GM19025 (cell line): Measurements from ENCODE around the gene SCFD1.
"Not testable (repeated sequence)": the region's sequence is repeated elsewhere in the genome, so short reads cannot be mapped to it uniquely, and the experiment has no call there.

Experiments used
- ATAC-seq: cut with Tn5 transposase; IDR thresholded peaks from one replicate; pipeline ENCODE4 v1.9.1; 2021; ENCODE audit warnings: mild to moderate bottlenecking, low read depth, moderate library complexity; ENCODE audit not compliant: unreplicated experiment

The SCFD1 gene

GRCh38 chr14:30658645-30659044, 36.5 kb downstream of the SCFD1 start:
- ATAC-seq, result no peak

GRCh38 chr14:30669594-30669993, 47.5 kb downstream of the SCFD1 start:
- ATAC-seq, result no peak

- no peak for ATAC-seq
Observed at GRCh38 chr14:30673071-30673470, 51.0 kb downstream of the SCFD1 start.

GRCh38 chr14:30678926-30679431, 56.9 kb downstream of the SCFD1 start:
- no peak for ATAC-seq

GRCh38 chr14:30680036-30680435, 57.9 kb downstream of the SCFD1 start:
- no peak for ATAC-seq

GRCh38 chr14:30680776-30681175, 58.7 kb downstream of the SCFD1 start:
- not testable (repeated sequence) for ATAC-seq

- ATAC-seq, result no peak
Observed at GRCh38 chr14:30681752-30682355, 59.7 kb downstream of the SCFD1 start.

GRCh38 chr14:30690487-30691355, 68.6 kb downstream of the SCFD1 start:
- ATAC-seq, result not testable (repeated sequence)

GRCh38 chr14:30691751-30692398, 69.8 kb downstream of the SCFD1 start:
- no peak for ATAC-seq

GRCh38 chr14:30692669-30693068, 70.5 kb downstream of the SCFD1 start:
- no peak for ATAC-seq

- ATAC-seq, result no peak
Observed at GRCh38 chr14:30698463-30698862, 76.3 kb downstream of the SCFD1 start.

- ATAC-seq, result no peak
Observed at GRCh38 chr14:30706704-30707103, 84.6 kb downstream of the SCFD1 start.

- no peak for ATAC-seq
Observed at GRCh38 chr14:30708157-30708556, 86.0 kb downstream of the SCFD1 start.

GRCh38 chr14:30709201-30709600, 87.1 kb downstream of the SCFD1 start:
- no peak for ATAC-seq

- no peak for ATAC-seq
Observed at GRCh38 chr14:30710876-30711275, 88.8 kb downstream of the SCFD1 start.

GRCh38 chr14:30719137-30719536, 97.0 kb downstream of the SCFD1 start:
- no peak for ATAC-seq

GRCh38 chr14:30725763-30726162, 103.6 kb downstream of the SCFD1 start:
- ATAC-seq, result no peak

- ATAC-seq, result no peak
Observed at GRCh38 chr14:30728471-30728870, 106.4 kb downstream of the SCFD1 start.

GRCh38 chr14:30737916-30738315, 115.8 kb downstream of the SCFD1 start:
- no peak for ATAC-seq

GRCh38 chr14:30738978-30739377, 116.9 kb downstream of the SCFD1 start:
- ATAC-seq, result no peak

- ATAC-seq, result no peak
Observed at GRCh38 chr14:30748343-30748742, 126.2 kb downstream of the SCFD1 start.
